ENCODE results near the gene EIF4E3.

EIF4E3 gene

GRCh38 chr3:71641674-71642073 is 83.5 kb downstream of the EIF4E3 start:
- no peak for DNase-seq

DNA sequence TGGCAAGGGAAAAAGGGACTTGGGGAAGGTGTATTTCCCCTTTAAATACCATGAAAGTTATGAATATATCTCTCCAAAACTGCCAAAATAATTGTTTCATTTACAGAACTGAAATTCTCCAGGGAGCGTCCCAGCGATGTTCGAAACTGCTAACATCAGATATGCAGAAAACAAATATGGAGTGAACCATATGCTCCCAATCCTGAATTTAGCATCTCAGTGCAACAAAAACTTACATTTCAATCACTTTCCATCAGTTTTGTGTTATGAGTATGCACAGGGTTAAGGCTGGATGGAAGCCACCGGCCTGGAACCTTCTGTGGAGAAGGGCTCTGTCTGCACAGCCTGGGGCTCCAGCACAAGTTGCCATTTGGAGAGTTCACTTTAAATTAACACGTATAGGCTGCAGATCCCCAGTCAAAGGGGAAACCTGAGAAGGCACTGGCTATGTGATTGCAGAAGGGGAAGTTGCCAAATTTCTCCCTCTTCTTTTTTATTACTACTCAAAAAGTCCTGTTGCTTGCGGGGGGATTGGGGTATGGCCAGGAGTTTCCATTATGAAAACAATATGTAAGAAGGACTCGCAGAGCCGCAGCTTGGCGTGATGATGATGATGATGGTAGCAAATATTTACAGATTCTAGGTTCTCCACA is 84.7 kb downstream of the EIF4E3 start:
- no peak for DNase-seq

GRCh38 chr3:71636482-71636881 is 88.7 kb downstream of the EIF4E3 start:
- no peak for DNase-seq

DNA sequence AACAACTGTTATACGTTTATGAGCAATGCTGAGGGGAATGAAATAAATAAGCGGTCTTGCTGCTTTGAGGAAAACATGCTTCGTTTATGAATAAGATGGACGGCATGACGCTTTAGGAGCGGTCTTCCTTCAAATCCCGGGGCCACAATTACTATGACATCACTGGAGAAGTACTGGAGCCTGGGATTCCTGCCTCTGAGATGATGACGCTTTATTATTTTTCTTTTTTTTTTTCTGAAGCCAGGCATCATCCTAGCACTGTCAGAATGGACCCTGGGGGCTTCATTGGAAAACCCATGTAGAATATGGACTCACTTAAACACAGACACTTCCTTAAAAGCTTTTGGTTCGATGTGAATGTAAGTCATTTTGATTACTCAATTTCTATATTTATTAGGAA is 89.2 kb downstream of the EIF4E3 start:
- no peak for DNase-seq

GRCh38 chr3:71634671-71635070 is 90.5 kb downstream of the EIF4E3 start:
- no peak for DNase-seq

DNA sequence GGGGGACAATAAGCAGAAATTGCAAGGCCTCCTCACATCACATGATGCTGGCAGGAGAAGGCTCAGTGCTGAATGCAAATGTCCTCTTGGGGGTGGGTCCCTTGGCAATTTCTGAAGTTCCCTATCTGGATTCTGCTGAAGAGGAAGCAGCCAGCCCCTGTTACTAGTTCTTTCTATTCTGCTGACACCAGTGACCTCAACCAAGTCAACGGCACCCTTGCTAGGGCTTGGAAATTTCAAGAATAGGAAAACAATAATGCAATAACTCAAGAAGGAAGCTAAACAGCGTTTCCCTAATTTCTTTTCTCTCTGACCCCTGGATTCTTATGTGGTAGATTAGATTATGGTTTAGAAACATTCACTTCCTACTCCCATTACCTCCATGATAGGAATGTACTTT is 95.5 kb downstream of the EIF4E3 start:
- DNase-seq = no peak

DNA sequence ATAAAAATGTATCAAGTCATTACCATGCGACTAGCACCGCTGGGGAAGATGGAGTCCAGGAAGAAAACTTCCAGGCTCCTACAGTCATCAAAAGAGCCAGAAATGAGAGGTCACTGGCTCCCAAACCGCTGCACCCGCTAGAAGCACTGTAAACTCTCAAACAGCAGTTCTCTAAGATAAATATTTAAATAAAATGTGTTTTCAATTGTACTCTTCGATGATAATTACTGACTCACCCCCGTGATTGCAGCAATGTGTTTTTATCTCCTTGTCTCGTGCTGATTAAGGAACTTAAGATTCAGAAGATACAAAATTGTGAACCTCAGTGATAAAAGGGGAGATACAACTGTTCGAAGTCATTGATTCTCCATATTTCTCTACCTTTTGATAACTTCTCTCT is 95.9 kb downstream of the EIF4E3 start:
- no peak for DNase-seq

DNA sequence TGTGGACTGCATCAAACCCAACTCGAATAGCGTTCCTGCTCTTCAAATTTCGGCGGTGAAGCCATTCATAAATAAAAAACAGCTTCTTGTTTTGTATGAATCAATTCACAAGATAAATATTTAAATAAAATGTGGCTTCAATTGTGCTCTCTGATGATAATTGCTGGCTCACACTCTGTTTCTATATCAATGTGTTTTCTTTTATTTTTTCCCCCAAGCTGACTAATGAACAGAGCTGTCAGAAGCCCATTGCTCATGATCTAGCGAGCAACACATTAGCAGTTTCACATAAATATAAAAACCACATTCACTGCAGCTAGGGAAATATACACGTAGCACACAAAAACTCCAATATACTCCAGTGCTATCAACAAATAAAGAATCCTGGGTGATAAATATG is 96.7 kb downstream of the EIF4E3 start:
- no peak for DNase-seq

GRCh38 chr3:71625676-71626075 is 99.5 kb downstream of the EIF4E3 start:
- no peak for DNase-seq
